GM18520 (cell line): ENCODE measurements around the gene ZNF469.

Experiments used
- ATAC-seq: cut with Tn5 transposase; IDR thresholded peaks from one replicate; pipeline ENCODE4 v1.9.1; 2021; ENCODE audit not compliant: unreplicated experiment

ZNF469 gene

DNA sequence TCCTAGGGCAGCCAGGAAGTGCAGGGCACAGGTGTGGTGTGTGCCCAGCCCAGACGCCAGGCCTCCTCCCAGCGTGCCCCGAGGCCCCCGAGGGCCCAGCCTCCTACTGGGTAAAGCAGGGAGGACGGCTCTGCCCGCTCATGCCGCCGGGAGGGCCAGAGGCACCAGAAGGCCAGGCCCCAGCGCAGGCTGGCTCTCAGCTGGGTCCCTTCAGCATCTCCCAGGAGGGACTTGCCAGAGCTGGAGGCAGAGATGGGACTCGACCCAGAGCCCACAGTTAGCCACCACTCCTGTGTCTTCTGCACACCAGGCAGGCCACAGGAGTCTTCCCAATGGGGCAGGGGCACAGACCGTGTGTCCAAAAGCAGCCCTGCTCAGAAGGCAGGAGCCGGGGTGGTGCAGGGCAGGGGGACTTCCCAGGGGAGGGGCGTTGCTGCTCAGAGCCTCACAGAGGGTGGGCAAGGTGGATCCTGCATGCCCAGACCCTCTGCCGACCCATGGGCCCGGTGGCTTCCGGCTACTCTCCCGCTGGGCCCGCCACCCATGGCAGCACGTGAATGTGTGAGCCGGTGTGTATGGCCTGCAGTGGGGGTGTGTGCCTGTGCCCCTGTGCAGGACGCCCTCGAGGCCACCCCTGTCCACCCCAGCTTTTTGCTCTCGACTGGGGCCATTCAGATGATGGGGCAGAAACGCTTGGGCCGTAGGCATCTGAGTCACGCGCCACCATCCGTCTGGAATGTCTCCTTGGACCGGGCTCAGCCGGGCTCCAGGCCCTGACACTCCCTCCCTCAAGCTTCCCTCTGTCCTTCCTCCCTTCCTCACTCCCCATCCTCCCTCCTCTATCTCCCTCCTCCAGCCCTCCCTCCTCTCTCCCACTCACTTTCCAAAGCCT, 5.7 kb upstream of the ZNF469 start:
- ATAC-seq: no peak

DNA sequence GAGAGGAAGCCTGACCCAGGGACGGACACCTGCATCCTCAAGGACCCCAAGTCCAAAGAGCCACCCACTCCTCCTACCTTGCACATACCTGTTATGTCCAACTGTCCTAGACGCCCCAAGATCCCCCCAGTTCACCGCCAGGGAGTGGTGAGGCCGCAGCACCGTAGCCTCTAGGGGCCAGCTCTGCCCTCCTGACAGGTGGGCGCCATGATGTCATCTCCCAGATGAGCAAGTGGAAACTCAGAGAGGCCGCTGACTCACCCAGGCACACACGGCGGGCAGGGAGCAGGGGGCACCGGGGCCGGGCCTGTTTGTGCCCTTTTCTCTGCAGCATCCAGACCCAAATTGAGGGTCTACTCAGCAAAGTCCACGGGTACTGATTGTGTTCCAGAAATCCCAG, 4.8 kb upstream of the ZNF469 start:
- no peak for ATAC-seq

DNA sequence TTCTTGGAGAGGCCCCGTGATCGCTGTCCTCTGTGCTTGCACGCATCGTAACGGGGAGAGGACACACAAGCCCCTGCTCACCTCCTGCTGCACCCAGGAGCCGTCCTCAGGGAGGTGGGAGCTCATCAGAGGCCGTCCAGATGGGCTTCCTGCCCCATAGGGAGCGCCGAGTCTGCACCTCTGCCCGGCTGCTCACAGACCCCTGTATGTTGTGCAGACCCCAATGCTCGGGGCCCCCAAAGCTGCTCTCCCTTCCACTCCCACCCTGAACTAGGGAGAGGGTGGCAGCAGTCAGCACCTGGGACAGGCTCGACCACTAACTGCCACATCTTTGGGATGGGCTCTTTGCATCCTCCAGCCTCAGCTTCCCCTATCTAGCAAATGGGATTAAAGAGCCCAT, 4.4 kb upstream of the ZNF469 start:
- no peak for ATAC-seq

DNA sequence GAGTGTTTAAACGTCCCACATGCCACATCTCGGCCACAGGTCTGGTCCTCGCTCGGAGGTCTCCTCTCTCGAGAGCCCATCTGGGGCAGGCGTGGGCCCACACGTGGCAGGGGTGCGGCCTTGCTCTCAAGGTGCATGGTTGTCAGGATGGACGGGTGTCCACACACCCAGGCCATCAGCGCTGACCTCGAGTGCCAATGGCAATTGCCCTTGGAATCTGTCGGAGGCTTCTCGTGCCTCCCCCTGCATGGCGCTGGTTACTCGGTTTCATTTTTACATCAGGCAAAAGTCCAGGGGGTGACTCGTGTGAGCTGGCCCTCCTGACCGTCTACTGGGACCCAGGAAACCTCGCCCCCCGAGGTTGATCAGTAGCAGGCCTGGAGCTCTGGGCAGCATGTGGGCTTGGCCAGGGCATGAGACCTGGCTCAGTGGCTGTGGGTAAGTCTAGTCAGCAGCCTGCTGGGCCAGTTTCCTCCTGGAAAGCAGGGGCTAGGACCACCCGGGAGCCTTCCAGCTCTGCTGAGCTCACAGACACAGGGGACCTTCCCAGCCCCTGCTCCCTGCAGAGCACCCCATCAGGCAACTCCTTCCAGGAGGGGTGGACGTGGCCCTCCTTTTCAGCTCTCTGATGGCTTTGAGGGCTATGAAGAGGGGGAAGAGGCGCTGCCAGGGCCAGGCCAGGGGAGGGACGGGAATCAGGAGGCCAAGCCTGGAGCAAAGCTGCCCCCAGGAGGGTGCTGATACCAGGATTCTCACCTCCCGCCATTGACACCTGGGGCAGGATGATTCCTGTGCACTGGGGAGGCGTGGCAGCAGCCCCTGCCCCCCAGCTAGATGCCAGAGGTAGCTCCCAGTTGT, 3.7 kb upstream of the ZNF469 start:
- no peak for ATAC-seq

DNA sequence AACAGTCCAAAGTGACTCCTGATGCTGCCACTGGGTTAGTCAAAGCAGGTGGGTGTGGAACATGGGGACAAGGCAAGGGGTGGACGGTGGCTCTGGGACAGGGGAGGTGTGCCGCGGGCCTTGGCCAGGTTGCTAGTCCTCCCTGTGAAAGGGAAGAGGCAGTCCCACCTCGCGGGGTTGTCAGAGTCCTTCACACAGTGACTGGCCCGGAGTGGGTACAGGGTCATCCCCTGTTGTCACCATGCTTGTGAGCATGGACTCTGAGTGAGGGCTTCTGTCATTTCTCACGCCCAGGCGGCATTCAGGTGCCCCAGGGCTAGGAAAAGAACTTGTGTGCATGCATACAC, 3.1 kb upstream of the ZNF469 start:
- ATAC-seq: no peak

DNA sequence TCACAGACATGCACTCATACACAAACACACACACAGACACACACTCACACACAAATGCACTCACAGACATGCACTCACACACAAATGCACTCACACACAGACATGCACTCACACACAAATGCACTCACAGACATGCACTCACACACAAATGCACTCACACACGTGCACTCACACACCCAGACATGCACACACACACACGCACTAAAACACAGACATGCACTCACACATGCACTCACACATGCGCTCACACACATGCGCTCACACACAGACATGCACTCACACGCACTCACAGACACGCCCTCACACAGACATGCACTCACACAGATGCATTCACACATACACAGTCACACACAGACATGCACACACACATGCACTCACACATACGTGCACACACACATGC, 2.7 kb upstream of the ZNF469 start:
- no peak for ATAC-seq

DNA sequence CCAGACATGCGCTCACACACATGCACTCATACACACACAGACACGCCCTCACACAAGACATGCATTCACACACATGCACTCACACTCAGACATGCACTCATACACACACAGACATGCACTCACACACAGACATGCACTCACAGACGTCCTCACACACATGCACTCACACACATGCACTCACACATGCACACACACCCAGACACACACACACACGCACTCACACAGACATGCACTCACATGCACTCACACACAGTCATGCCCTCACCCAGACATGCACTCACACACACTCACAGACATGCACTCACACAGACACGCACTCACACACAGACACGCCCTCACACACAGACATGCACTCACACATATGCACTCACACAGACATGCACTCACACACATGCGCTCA, 2.1 kb upstream of the ZNF469 start:
- ATAC-seq: no peak

DNA sequence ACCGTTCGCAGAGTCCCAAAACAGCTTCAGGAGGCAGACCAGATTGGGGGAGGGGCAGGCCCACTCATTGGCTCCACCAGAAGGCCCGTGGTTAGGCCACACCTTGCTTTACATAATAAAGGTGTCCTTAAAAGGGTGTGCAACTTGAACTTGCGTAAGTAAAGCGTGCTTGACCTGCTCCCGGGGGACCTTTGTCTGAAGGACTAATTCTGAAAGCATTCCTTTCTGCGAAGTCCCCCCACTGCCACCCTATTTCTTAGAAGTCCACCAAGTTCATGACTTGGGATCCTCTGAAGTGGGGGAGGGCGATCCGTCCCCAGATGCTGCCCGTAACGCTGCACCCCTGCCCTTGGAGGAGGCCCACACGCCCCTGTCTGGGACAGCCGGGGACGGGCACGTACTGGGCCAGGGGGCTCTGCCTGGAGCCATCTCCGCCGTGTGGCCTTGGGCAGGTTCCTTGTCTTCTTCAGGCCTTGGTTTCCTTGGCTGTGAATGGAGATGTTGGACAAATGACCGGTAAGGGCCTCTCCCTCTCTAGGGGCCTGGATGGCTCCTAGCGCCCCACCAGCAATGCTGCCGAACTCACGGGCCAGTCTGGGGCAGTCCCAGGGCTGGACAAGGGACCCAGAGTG, 823 bp upstream of the ZNF469 start:
- ATAC-seq: no peak

DNA sequence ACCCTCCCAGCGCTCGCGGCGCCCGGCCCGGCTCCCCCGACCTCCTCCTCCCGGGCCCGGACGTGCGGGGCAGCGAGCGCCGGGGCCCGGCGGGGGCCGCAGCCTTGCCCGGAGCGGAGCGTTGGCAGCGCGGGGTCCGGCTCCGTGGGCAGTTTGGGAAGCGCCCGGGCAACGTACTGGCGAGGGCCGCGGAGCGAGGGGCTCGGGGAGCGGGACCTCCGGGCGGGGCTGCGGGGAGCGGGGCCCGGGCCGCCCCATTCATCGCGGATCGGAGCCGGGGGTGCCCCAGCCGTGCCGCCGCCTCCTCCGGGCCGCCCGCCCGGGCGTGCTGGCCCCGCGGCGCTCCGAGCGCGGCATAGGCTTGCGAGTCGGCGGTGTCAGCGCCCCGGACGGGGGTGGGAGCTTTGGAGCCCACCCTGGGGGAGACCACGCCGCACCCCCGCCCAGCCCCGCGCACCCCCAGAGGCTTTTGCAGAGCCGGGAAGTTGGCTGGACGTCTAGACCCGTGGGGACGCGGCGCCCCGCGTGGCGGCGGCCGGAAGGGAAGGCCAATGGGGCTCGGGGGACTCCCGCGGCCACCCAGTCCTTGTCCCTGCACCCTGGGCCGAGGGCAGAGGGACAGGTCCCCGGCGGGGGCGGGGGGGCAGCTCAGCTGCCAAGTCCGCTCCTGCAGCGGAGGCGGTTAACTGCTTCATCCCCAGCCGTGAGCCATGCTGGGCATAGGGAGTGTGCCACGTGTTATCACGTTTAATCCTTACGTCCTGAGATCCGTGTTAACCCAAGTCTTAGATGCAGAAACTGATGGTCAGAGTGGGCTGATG, 852 bp downstream of the ZNF469 start:
- no peak for ATAC-seq

DNA sequence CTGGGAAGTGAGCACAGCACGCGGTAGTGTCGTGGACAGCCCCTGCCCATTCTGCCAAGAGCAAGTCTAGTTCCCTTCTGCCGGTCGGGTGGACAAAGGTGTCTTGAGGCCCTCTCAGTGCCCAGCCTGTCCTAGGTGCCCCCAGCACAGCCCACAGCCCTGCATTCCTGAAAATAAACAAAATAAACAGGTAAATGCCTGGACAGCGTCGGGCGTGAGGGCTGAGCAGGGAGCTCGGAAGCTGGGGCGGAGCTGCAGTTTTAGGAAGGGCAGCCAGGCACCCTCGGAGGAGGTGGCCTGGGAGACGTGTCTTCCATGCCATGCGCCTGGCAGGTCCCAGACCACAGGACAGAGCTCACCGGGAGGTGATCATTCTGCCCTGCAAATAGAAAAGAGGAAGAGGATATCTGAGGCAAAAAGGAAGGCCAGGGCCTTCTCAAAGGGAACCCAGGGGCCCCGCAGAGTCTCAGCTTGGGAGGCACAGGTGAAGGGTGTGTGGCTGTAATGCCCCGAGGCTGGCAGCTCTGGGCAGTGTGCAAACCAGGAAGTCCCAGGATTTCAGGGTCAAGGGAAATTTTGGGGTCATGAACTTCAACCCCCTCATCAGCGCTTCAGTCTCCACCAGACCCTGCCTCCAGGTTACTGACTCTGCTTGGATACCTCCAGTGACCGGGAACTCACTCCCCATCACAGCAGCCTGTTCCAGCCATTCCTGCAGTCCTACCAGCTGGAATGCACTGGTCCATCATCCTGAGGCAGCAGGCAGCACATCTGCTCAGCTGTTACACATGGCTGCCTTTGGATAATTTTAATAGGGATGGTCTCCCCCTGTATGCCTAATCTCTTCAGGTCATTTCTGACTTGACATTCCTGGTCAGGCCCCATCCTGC, 1.7 kb downstream of the ZNF469 start:
- ATAC-seq: no peak

DNA sequence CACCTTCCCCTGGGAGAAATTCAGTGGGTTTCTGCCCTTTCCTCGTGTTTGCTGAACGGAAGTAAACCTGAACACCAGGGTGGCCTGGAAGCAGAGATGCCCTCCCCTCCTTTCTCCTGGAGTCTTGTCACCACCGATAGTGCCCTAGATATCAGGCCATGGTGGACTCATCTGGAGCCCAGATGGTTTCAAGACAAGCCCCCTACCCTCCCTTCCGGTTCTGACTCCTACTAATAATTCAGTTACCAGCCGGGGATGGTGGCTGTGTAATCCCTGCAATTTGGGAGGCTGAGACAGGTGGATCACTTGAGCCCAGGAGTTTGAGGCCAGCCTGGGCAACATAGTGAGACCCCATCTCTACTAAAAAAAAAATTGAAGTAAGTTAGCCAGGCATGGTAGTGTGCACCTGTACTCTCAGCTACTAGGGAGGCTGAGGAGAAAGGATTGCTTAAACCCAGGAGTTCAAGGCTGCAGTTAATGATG, 2.4 kb downstream of the ZNF469 start:
- no peak for ATAC-seq

DNA sequence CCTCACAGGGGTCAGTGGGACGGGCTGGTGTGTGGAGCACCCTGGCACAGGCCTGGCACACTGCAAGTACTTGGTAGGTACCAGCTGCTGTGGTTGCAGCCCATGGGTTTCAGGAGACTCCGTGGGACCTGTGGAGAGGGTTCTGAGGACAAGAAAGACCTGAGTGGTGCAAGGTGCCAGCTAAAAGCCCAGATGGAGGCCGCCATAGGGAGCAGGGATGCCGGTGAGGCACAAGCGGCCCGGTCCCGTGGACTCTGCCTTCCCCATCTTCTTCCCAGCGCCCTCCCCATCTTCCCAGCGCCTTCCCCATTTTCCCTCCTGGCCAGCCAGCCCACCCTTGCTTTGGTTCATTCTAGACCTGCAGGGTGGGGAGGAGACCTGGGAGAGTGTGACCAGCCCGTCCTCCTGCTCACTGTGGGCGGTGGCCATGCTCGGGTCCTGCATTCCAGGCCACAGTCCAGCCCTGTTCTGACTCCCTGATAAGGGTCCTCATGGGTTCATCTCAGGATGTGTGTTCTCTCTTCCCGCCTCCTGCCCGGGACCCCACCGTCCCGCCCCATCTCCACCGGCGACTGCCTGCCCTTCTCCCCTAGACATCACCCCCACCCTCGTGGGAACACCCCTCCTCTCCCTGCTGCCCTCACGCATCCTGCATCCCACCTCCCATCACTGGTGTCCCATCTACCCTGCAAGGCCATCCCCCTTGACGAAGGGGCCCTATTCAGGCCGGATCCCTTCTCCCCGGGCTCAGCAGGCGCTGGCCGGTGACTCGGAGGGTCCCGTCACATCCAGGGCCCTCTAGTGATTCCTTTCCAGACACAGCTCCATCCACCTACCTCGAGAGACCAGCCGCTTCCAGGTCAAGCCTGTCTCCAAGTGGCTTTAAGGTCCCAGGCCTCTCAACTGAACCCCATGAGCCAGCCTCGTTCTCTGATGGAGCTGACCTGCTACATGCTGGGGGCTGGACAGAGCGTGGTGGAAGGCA, 3.4 kb downstream of the ZNF469 start:
- no peak for ATAC-seq

DNA sequence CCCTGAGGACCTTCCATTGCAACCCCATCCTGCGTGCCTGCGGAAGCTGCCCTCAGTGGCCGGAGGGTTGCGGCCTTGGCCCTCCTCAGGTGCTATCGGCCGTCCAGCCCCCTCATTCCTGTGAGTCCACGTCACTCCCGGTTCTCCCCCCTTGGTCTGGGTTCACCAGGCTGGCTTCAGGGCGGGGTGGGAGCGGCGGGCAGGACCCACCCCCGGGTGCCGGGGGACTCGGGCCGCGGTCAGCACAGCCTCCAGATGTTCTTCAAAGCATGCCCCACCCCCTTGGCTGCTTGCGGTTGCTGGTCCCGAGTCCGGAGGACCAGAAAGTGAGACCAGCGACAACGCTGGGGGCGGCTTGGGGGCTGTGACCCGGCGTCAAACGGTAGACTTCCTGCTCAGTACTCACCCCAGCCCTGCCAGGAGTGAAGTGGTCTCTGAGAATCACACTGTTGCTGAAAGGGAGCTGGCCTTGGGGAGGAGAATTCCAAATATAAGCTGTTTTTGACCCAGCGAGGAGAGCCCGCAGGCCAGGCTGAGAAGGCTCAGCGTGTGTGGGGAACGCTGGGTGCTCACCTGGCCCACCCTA, 4.5 kb downstream of the ZNF469 start:
- ATAC-seq: no peak

DNA sequence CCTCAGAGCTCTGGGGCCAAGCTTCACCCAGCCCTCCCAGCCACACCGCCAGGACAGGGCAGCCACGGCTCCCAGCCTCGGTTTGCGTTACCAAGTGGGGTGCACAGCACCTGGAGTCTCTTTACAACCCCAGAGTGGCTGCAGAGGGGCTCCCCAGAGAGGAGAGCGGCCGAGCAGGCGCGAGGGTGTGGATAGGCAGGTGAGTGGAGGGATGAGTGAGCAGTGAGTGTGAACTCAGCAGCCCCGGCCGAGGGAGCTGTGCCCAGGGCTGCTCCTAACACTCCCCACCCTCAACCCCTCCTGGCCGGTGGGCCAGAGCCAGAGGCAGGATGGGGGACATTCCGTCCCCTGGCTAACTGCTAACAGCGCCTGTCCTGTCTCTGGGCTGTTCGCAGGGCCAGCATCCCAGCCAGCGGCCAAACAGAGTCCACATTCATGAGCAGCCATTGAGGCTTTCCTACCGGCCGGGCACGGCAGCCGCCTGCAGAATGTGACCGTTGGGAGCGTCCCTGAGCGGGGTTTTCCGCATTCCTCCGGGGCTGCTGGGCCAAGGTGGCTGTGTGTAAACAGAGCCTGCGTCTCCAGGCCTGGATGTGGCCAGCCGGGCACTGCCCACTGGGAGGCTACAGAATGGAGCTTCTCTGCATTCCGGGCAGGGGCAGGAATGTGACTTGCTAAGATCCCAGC, 5.3 kb downstream of the ZNF469 start:
- ATAC-seq: no peak

DNA sequence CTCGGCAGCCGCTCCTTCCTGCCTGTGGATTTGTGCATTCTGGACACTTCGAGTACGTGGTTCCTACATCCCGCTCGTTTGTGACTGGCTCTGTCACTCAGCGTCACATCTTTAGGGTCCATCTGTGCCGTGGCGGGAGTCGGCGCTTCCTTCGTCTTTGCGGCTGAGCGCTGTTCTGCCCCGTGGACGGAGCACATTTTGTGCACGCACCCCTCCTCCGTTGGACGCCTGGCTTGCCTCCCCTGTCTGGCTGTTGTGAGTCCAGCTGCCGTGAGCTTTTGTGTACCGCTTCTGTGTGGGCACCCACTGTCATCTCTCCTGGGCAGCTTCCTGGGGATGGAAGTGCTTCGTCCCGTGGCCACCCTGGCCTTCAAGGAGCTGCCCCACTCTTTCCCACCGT, 6.4 kb downstream of the ZNF469 start:
- ATAC-seq: no peak

DNA sequence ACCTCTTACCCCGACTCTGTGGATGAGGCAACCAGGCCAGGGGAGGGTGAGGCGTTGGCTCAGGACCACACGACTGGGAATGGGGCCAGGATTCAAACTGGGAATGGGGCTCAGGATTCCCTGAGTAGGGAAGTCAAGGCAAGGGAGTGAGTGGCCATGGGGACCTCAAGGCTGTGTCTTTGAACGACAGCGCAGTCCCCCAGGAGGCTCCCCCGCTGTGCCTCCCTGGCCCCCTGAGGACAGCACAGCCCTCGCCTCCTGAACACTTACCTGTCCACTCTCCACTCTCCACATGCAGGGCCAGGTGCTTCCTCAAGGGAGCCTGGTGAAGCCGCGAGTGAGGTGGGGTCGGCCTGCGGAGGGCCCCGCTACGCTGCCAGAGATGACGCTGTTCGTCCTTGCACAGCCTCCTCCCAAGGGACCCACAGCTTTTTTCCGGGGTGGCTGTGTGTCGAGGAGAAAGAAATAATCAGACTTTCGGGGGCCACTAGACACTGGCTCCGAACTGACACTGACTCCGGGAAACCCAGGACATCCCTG, 6.9 kb downstream of the ZNF469 start:
- no peak for ATAC-seq

DNA sequence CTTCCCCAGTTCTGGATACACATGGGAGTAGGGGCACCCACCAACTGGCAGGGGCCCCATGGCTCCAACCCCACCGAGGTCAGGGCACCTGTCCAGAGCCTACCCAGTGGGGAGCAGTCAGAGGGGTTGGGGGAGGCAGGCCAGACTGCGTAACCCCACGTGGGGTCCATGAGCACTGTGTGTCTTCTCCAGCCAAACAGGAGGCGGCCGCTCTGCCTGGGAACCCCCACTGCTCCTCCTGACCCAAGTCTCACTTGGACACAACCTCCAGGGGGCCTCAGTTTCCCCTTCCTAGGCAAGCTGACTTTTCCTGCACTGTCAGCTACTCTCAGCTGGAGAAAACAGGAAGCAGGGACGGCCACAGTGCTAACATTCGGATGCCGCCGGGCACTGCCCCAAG, 7.5 kb downstream of the ZNF469 start:
- no peak for ATAC-seq
